Mesothelial cell of epicardium (in vitro differentiated cells): ENCODE results near the gene TMEM161A. TPM values are rescaled to one million over a fixed set of nuclear protein-coding genes. Genes with fewer than 3 reads are reported as not detected.
"Not testable (repeated sequence)": the region's sequence is repeated elsewhere in the genome, so short reads cannot be mapped to it uniquely, and the experiment has no call there.

Source experiments
- DNase-seq, 2 experiments: peaks; one replicate each; pipeline ENCODE4 v3.0.0; 2021; ENCODE audit warnings: low spot score in 2 of 2; ENCODE audit not compliant: unreplicated experiment in 2 of 2
- H3K27ac Mint-ChIP-seq: 2 replicates; pipeline ENCODE4 v1.8.0; 2021; ENCODE audit warnings: mixed read lengths
- H3K27me3 Mint-ChIP-seq: 2 replicates; pipeline ENCODE4 v1.8.0; 2021; ENCODE audit warnings: low read depth, mixed read lengths
- H3K36me3 Mint-ChIP-seq: 2 replicates; pipeline ENCODE4 v1.8.0; 2021; ENCODE audit warnings: mixed read lengths
- H3K4me1 Mint-ChIP-seq: 2 replicates; pipeline ENCODE4 v1.8.0; 2021; ENCODE audit warnings: mixed read lengths
- H3K4me3 Mint-ChIP-seq: 2 replicates; pipeline ENCODE4 v1.8.0; 2021; ENCODE audit warnings: mild to moderate bottlenecking, moderate library complexity, mixed read lengths
- H3K9me3 Mint-ChIP-seq: 2 replicates; pipeline ENCODE4 v1.8.0; 2021; ENCODE audit warnings: mixed read lengths
- total RNA-seq: library from RNA; stranded (reverse); gene quantifications from 3 replicates; pipeline ENCODE4 v1.2.1, GENCODE V29; 2021
- TF ChIP-seq, protein P1 (sequence below): fragments of 200-600 bp; sonication (generic); IDR thresholded peaks from one replicate; pipeline ENCODE4 v1.5.0; 2021; ENCODE audit warnings: antibody characterized with exemption; ENCODE audit not compliant: unreplicated experiment

The TMEM161A gene
- total RNA-seq, 1 donor from 2014 or later: 45.5 TPM

GRCh38 chr19:19145281-19145680, 7.0 kb upstream of the TMEM161A start:
- Mint-ChIP-seq H3K4me3 (no peak overlapping the region), H3K27me3 (peaks cover 5% of the 10 kb centered on the region), H3K4me1 (no peaks in the 10 kb centered on the region), H3K27ac (no peak overlapping the region), H3K36me3 (peaks cover 3% of the 10 kb centered on the region), H3K9me3 (no peaks in the 10 kb centered on the region)
- DNase-seq: no peak
- TF ChIP-seq, protein P1, sequence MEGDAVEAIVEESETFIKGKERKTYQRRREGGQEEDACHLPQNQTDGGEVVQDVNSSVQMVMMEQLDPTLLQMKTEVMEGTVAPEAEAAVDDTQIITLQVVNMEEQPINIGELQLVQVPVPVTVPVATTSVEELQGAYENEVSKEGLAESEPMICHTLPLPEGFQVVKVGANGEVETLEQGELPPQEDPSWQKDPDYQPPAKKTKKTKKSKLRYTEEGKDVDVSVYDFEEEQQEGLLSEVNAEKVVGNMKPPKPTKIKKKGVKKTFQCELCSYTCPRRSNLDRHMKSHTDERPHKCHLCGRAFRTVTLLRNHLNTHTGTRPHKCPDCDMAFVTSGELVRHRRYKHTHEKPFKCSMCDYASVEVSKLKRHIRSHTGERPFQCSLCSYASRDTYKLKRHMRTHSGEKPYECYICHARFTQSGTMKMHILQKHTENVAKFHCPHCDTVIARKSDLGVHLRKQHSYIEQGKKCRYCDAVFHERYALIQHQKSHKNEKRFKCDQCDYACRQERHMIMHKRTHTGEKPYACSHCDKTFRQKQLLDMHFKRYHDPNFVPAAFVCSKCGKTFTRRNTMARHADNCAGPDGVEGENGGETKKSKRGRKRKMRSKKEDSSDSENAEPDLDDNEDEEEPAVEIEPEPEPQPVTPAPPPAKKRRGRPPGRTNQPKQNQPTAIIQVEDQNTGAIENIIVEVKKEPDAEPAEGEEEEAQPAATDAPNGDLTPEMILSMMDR: no peak

- no peak overlapping the region for H3K27ac Mint-ChIP-seq
- TF ChIP-seq, protein P1: no peak
- no peaks in the 10 kb centered on the region for H3K9me3 Mint-ChIP-seq
- H3K27me3 Mint-ChIP-seq: peaks cover 5% of the 10 kb centered on the region
- no peaks in the 10 kb centered on the region for H3K36me3 Mint-ChIP-seq
- peaks cover 11% of the 10 kb centered on the region for H3K4me1 Mint-ChIP-seq
- H3K4me3 Mint-ChIP-seq: no peak overlapping the region
- no peak for DNase-seq
Measured at GRCh38 chr19:19142347-19142746, 4.1 kb upstream of the TMEM161A start.

- Mint-ChIP-seq H3K27me3 (peaks cover 5% of the 10 kb centered on the region), H3K4me3 (no peak overlapping the region), H3K4me1 (peaks cover 17% of the 10 kb centered on the region), H3K27ac (no peak overlapping the region), H3K9me3 (no peaks in the 10 kb centered on the region), H3K36me3 (no peaks in the 10 kb centered on the region)
- TF ChIP-seq, protein P1: no peak
- DNase-seq: no peak
Measured at GRCh38 chr19:19140476-19140875, 2.2 kb upstream of the TMEM161A start.

- Mint-ChIP-seq H3K27me3 (peaks cover 5% of the 10 kb centered on the region), H3K36me3 (no peaks in the 10 kb centered on the region), H3K4me1 (peaks cover 17% of the 10 kb centered on the region), H3K27ac (no peak overlapping the region), H3K4me3 (no peak overlapping the region), H3K9me3 (no peaks in the 10 kb centered on the region)
- DNase-seq: no peak
- TF ChIP-seq, protein P1: peak; percentile 31
Measured at GRCh38 chr19:19139876-19140229, 1.6 kb upstream of the TMEM161A start.

- Mint-ChIP-seq H3K4me3 (peak overlapping the region; percentile 97), H3K4me1 (peaks cover 17% of the 10 kb centered on the region), H3K9me3 (no peaks in the 10 kb centered on the region), H3K36me3 (peaks cover 3% of the 10 kb centered on the region), H3K27me3 (peaks cover 5% of the 10 kb centered on the region), H3K27ac (peak overlapping the region; percentile 90)
- TF ChIP-seq, protein P1: no peak
- no peak for DNase-seq
Measured at GRCh38 chr19:19137556-19138108, 646 bp downstream of the TMEM161A start.

- Mint-ChIP-seq H3K4me1 (peaks cover 17% of the 10 kb centered on the region), H3K36me3 (peaks cover 14% of the 10 kb centered on the region)
- H3K27me3 Mint-ChIP-seq, H3K4me3 Mint-ChIP-seq, DNase-seq, H3K27ac Mint-ChIP-seq, H3K9me3 Mint-ChIP-seq: not testable (repeated sequence)
Measured at GRCh38 chr19:19135713-19136112, 2.6 kb downstream of the TMEM161A start.
